NCI-H2029 (cell line): ENCODE results near the gene TUBG1.
A peak's percentile ranks its signal among the peaks of the same experiment; 100 is the strongest.

ENCODE experiments used
- DNase-seq: peaks from one replicate; lab custom pipeline; 2025; lab: John Stamatoyannopoulos, UW

The TUBG1 gene

DNA sequence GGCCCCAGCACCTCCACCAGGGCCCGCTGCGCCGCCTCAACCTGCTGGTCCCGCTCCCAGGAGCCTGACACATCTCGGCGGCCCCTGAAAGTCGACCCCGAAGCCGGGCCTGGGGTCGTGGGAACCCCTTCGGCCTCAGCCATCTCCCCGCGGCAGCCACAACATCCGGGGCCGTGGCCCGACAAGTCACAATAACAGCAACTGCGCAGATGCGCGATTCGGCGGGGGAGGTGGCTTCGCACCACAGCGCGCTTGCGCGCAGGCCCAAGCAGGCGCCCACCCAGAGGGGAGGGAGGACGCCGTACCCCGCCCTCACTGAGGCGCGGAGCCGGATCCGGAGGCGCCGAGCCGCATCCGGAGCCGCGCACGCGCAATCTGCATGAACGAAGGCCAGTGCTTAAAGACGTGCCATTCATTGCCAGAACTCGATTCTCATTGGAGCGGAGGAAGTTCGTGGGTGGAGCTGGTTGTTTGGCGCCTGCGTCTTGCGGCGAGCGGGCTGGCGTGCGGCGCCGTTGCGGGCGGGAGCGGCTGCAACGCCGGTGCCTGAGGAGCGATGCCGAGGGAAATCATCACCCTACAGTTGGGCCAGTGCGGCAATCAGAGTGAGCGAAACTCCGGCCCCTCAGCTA is at the start of gene TUBG1, which contains the start of gene RETREG3:
TSS of gene TUBG1 (plus strand) at position 502 of the 632 bp plus-strand sequence. CDS start at position 557, 55 bp downstream.
TSS of gene RETREG3 (minus strand) at position 193 of the 632 bp plus-strand sequence. CDS start at position 143, 50 bp downstream.
- peak; percentile 96 for DNase-seq

- DNase-seq: no peak
Measured at GRCh38 chr17:42560246-42560645, 49.2 kb upstream of the TUBG1 start.

DNA sequence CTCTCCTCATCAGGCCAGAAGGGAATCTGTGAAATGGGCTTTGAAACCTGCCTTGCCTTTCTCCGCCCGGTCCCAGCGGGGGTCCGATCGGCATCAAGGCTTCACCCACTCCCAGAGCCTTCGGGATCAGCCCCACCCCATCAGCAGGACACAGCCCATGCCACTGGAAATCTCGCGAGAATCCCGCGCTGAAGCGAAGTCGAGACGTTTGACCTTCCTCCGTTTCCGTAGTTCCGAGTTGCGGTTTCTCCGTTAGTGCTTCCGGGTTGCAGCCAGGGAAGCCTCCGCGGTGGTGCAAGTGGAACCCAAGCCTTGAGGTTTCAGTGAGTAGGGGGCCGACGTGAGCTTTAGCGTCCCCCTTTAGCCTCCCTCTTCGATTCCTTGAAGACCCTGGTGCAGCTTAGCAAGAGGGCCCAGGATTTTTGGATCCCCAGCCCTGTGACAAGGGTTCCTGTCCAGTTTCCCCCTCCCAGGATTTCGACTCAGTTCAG is 47.5 kb upstream of the TUBG1 start, which contains the start of gene COASY:
TSS of gene COASY (plus strand) at position 252 of the 491 bp plus-strand sequence. CDS start 475 bp downstream, outside the sequence.
- peak; percentile 93 for DNase-seq

DNA sequence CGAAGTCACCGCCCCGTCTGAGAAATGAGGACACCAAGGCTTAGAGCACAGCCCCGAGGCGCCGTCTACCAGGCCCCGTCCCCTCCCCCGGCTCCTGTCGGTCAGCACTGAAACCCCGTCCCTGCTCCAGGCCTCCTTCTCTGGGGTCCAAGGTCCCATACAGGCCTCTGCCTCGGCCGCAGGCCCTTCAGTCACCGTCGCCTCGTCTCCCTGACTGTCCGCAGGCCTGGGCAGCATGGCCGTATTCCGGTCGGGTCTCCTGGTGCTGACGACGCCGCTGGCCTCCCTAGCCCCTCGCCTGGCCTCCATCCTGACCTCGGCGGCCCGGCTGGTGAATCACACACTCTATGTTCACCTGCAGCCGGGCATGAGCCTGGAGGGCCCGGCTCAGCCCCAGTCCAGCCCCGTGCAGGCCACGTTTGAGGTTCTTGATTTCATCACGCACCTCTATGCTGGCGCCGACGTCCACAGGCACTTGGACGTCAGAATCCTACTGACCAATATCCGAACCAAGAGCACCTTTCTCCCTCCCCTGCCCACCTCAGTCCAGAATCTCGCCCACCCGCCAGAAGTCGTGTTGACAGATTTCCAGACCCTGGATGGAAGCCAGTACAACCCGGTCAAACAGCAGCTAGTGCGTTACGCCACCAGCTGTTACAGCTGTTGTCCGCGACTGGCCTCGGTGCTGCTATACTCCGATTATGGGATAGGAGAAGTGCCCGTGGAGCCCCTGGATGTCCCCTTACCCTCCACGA is 46.9 kb upstream of the TUBG1 start:
- peak; percentile 36 for DNase-seq

GRCh38 chr17:42563143-42563509 is 46.4 kb upstream of the TUBG1 start:
- DNase-seq: no peak

DNA sequence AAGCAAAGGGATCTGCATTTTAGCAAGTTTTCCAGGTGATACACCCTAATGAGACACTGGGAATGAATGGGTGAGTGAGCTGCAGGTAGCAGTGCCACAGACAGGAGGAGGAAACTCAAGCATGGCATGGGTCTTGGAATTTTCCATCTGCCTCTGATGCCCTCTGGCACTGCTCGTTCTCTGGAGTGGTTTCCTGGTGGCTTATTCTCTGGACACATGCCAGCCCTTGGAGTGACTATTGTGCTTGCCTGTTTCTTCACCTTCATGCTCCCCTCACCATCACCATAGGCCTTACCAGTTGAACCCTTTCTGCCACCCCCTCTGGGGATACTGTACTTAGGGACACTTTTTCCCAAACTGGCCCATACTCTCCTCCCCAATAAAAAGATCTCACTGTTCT is 45.9 kb upstream of the TUBG1 start:
- DNase-seq: peak; percentile 65

- no peak for DNase-seq
Measured at GRCh38 chr17:42563950-42564349, 45.5 kb upstream of the TUBG1 start.

DNA sequence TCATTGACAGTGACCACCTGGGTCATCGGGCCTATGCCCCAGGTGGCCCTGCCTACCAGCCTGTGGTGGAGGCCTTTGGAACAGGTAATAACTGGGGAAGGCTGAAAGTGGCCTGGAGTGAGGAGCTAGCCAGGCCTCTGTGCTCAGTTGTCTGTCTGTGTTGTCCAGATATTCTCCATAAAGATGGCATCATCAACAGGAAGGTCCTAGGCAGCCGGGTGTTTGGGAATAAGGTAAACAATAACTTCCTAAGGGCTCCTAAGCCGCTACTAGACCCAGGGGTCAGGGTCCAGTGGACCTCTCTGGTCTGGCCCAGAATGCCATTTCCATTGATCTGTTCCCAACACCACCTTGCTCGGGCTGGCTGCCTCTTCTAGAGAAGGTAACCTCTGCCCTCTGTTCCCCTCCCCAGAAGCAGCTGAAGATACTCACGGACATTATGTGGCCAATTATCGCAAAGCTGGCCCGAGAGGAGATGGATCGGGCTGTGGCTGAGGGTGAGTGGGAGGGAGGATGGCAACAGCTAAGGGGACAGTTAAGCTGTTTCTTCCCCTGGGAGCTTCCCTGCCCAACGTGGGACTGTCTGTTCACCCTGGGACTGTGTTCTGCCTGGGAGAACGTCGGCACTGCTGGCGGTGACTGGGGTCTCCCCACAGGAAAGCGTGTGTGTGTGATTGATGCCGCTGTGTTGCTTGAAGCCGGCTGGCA is 44.5 kb upstream of the TUBG1 start:
- DNase-seq: no peak

GRCh38 chr17:42565523-42566214 is 43.8 kb upstream of the TUBG1 start:
- DNase-seq: no peak

DNA sequence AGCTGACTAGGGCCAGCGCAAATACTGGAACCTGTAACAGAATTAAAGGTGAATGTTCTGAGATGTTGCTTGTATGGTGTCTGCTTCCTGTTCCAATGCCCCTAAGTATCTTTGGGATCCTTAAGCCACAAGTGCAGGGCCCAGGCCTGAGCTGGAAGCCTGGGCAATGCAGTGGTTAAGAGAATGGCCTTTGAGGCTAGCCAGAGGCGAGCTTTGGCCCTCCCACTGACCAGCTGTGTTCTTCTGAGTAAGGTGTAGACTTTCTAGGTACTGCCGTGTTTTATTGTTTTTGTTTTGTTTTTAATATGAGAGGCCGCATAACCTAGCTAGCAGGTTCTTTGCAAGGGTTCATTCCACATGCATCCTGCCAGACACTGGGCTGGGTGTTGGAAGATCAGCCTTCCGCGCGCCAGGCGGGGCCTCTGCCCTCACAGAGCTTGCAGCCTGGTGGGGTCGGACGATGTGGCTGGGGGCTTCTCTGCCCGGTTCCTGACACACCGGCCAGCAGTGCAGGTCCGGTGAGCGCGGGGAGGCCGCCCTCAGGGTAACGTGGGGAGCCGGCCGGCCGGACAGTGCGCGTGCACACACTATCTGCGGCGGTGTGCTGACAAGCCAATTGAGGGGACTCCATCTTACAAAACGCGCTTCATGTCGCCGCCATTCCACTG is 43.1 kb upstream of the TUBG1 start:
- no peak for DNase-seq

GRCh38 chr17:42566883-42567573 is 42.5 kb upstream of the TUBG1 start, which contains the start of gene MLX:
TSS of gene MLX (plus strand) at chr17:42567100. CDS start at chr17:42567125, 25 bp downstream.
- peak; percentile 87 for DNase-seq

DNA sequence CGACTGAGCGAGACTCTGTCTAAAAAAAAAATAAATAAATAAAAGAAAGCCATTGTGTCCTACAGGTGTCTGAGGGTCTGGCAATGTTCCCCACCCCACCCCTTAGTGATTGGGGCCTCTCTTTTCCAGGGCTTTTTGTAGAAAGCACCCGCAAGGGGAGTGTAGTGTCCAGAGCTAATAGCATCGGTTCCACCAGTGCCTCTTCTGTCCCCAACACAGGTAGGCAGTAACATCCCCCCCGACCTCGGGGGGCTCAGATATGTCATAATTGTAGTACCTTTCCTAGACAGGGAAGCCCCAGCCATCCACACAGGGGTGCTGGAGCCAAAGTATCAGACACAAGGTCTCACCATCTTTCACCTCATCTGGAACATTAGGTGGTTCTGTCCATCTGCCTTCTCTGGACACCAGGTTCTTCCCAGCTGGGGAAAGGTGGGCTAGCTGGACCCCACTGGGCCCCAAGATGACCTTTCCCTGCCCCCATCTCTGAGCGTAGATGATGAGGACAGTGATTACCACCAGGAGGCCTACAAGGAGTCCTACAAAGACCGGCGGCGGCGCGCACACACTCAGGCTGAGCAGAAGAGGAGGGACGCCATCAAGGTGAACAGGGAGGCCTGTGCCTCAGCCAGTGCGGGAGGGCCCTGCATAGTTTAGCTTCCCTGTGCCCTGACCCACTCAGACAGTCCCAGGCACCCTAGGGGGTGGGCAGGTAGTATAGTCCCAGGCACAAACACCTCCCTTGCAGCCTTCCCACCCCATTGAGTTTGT is 41.0 kb upstream of the TUBG1 start:
- DNase-seq: no peak

- no peak for DNase-seq
Measured at GRCh38 chr17:42571435-42572225, 37.9 kb upstream of the TUBG1 start.

GRCh38 chr17:42573095-42573494 is 36.4 kb upstream of the TUBG1 start:
- no peak for DNase-seq

- no peak for DNase-seq
Measured at GRCh38 chr17:42574463-42574862, 35.0 kb upstream of the TUBG1 start.

GRCh38 chr17:42577140-42577531 is 32.3 kb upstream of the TUBG1 start:
- no peak for DNase-seq

DNA sequence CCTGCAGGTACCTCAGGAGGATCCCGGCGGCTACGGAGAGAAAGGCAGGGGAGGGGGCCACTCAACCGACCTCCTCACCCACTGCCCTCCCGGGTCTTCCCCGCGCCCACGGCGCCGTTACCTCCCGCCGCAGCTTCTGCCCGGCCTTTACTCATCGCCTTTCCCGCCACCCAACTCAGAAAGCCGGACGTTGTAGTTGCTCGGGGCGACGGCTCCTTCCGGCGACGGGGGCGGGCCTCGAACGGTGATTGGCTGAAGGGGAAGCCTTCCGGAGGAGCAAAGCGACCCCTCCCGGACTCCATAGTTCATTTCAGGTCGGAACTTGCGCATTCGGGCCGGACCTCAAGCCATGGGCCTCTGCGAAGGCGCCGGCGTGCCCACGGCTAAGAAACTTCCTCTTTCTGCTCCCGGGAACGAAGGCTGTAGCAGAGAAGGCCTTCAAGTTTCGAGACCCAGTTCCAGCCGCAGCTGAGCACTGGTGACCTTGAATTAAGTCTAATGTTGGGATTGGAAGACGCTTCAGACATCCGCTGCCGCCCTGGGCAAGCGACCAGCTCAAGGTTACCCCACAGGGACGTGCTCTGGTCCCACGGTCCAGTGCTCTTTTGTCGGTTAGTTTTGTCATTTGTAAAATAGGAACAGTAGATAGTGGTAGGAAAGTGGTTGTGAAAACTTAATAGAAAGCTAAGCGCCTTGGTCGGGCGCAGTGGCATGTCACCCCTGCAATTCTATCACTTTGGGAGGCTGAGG is 31.8 kb upstream of the TUBG1 start, which contains the start of gene PSMC3IP:
TSS of gene PSMC3IP (minus strand) at position 198 of the 750 bp plus-strand sequence. CDS start at position 155, 43 bp downstream.
- DNase-seq: peak; percentile 84

DNA sequence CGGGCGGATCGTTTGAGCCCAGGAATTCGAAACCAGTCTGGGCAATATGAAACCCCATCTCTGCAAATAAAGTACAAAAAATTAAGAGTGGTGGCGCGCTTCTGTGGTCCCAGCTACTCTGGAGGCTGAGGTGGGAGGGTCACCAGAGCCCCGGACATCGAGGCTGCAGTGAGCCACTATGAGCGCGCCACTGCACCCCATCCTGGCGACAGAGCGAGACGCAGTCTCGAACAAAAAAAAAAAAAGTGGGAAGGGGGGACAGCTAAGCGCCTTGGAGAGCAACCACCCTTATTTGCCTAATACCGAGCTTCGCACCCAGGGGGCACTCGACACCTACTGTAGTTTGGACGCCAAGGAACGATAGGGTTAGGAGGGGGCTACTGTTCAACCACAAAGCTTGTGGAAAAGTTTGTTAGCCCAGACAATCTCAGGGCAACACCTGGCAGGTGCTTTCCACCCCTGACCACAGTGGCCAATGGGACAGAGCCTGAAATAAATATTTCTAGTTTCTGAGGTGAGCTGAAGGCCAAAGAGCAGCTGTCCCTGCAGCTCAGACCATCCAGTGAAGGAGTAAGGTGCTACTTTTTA is 31.1 kb upstream of the TUBG1 start:
- peak; percentile 27 for DNase-seq
